Lower leg skin (tissue), 4 donors: ENCODE results near the gene TRAPPC3L. TPM values are rescaled to one million over a fixed set of nuclear protein-coding genes. Genes with fewer than 3 reads are reported as not detected.
"Not testable (repeated sequence)": the region's sequence is repeated elsewhere in the genome, so short reads cannot be mapped to it uniquely, and the experiment has no call there.

Experiments used
- DNase-seq, 2 donors: peaks; one replicate each; pipeline ENCODE4 v3.0.0-alpha.2; 2019; ENCODE audit warnings: low spot score in 2 of 2
- H3K4me3 ChIP-seq: fragments of 200-600 bp; sonication (generic); 2 replicates; pipeline ENCODE4 v1.5.1; 2017; ENCODE audit warnings: mild to moderate bottlenecking, low read depth; ENCODE audit not compliant: poor library complexity, severe bottlenecking
- POLR2A ChIP-seq, 2 donors: fragments of 450-650 bp; IDR thresholded peaks; one replicate each; pipeline ENCODE4 v1.6.1; 2016 to 2017; ENCODE audit warnings: antibody characterized with exemption in 2 of 2, mild to moderate bottlenecking in 1 of 2, moderate library complexity in 1 of 2
- WGBS, 2 donors: methylation state at CpG; one replicate each; pipeline ENCODE4 v1.1.5; 2018; 5-methylcytosine and 5-hydroxymethylcytosine counted together
- intact Hi-C: fragments of 100-400 bp; cut with DNase I; formaldehyde crosslinking; loops from one replicate; pipeline ENCODE4 v1.15.0; 2023; ENCODE audit warnings: low total_unique reads
- total RNA-seq, 4 donors: library from RNA; depleted of rRNA; stranded (reverse); fragments of >200 nt; gene quantifications; one replicate each; pipeline ENCODE4 v1.1.0, GENCODE V29; 2016
- TF ChIP-seq, protein P1 (sequence below), 3 donors: fragments of 450-650 bp; IDR thresholded peaks; one replicate each; pipeline ENCODE4 v1.5.1; 2016; ENCODE audit warnings: antibody characterized with exemption in 3 of 3, mild to moderate bottlenecking in 3 of 3, moderate library complexity in 2 of 3

The TRAPPC3L gene
- total RNA-seq, 4 donors from 2014 or later, result not detected

GRCh38 chr6:116497113-116497676 lies 48.3 kb downstream of the TRAPPC3L start:
- H3K4me3 ChIP-seq, result no peak overlapping the region
- intact Hi-C loops, result no loop called here
- whole genome bisulfite sequencing, 2 donors, result 41 to 46% methylated on average over 3 of the region's 3 CpGs
- TF ChIP-seq POLR2A (IDR thresholded peaks at IDR 0.05), result no peak
- TF ChIP-seq, protein P1, sequence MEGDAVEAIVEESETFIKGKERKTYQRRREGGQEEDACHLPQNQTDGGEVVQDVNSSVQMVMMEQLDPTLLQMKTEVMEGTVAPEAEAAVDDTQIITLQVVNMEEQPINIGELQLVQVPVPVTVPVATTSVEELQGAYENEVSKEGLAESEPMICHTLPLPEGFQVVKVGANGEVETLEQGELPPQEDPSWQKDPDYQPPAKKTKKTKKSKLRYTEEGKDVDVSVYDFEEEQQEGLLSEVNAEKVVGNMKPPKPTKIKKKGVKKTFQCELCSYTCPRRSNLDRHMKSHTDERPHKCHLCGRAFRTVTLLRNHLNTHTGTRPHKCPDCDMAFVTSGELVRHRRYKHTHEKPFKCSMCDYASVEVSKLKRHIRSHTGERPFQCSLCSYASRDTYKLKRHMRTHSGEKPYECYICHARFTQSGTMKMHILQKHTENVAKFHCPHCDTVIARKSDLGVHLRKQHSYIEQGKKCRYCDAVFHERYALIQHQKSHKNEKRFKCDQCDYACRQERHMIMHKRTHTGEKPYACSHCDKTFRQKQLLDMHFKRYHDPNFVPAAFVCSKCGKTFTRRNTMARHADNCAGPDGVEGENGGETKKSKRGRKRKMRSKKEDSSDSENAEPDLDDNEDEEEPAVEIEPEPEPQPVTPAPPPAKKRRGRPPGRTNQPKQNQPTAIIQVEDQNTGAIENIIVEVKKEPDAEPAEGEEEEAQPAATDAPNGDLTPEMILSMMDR (IDR thresholded peaks at IDR 0.05), result no peak
- DNase-seq, result no peak

- H3K4me3 ChIP-seq, intact Hi-C loops, DNase-seq: not testable (repeated sequence)
- WGBS, 2 donors, result 94 to 97% methylated on average over 1 of the region's 1 CpG
Observed at GRCh38 chr6:116495161-116495560, 50.3 kb downstream of the TRAPPC3L start.

- no peak overlapping the region for H3K4me3 ChIP-seq
- 74 to 84% methylated on average over 6 of the region's 6 CpGs for WGBS, 2 donors
- no peak for DNase-seq
- intact Hi-C loops, result no loop called here
- no peak for TF ChIP-seq POLR2A (IDR thresholded peaks at IDR 0.05)
- TF ChIP-seq, protein P1 (IDR thresholded peaks at IDR 0.05), result no peak
Observed at GRCh38 chr6:116492331-116493067, 53.0 kb downstream of the TRAPPC3L start.

DNA sequence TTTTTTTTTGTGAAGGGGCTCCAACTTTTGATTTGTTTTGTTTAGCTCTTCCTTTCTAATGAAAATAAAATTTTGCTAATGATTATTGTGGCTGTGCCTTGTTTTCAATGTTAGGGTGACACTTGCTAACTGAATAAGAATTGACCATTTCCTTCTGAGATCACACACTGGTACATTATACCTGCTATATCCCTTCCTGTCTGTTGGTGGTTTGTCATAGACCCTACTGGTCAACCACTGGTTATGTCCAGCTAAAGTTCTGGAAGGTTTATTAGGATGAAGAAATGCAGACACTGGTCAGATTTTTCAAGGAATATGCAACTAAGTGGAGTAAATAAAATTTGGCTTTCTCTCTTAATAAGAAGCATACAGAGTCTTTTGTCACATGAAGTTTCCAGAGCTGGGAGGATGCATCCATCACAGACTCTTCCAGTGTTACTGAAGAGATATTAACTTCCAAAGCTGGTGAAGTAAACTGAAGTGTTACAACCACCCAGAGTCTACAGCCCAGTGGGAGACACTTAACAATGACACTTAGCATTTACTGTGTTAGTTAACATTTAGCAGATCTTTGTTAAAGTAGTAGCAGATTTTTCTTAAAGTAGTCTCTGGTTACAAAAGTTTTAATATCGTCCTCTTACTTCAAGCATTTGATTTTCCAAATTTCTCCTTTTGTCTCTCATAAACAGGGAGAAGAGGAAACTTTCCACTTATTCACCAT lies 53.7 kb downstream of the TRAPPC3L start:
- DNase-seq, result no peak
- intact Hi-C loops, result no loop called here
- 55 to 76% methylated on average over 1 of the region's 1 CpG for WGBS, 2 donors
- no peak overlapping the region for H3K4me3 ChIP-seq
- no peak for TF ChIP-seq POLR2A (IDR thresholded peaks at IDR 0.05)
- TF ChIP-seq, protein P1 (IDR thresholded peaks at IDR 0.05), result no peak

- no peak overlapping the region for H3K4me3 ChIP-seq
- DNase-seq, result no peak
- 58 to 59% methylated on average over 5 of the region's 5 CpGs for WGBS, 2 donors
- intact Hi-C loops, result no loop called here
- no peak for TF ChIP-seq POLR2A (IDR thresholded peaks at IDR 0.05)
- TF ChIP-seq, protein P1 (IDR thresholded peaks at IDR 0.05), result no peak
Observed at GRCh38 chr6:116485559-116486184, 59.8 kb downstream of the TRAPPC3L start.

GRCh38 chr6:116483616-116484015 lies 61.9 kb downstream of the TRAPPC3L start:
- DNase-seq, result no peak
- TF ChIP-seq, protein P1 (IDR thresholded peaks at IDR 0.05), result no peak
- TF ChIP-seq POLR2A (IDR thresholded peaks at IDR 0.05), result no peak
- intact Hi-C loops, result no loop called here
- H3K4me3 ChIP-seq, result no peak overlapping the region
- 52 to 55% methylated on average over 2 of the region's 2 CpGs for WGBS, 2 donors
